Spleen (tissue), 7 donors: ENCODE measurements around the gene INTS1.

ENCODE experiments used
- POLR2AphosphoS5 ChIP-seq, 3 donors: sonication (generic); formaldehyde crosslinking; IDR thresholded peaks; one replicate each; pipeline ENCODE4 v1.5.1; 2017; ENCODE audit warnings: antibody characterized with exemption in 3 of 3
- TF ChIP-seq, protein P1 (sequence below), 11 experiments: fragments of 200-600 bp in 7 of 11; fragments of 450-650 bp in 4 of 11; sonication (generic) in 4 of 11; IDR thresholded peaks in 8 of 11; conservative IDR thresholded peaks in 3 of 11; 1 replicate in 7 of 11; 2 replicates in 4 of 11; pipeline versions ENCODE4 v1.4.0 to v1.8.0; 2016 to 2021; ENCODE audit warnings: antibody characterized with exemption in 11 of 11, inconsistent platforms in 4 of 11, mild to moderate bottlenecking in 1 of 11
- donor health status: DM: no; HTN: no; CAD: no; lungs with moderate emphysema.
- donor health status: DM: no; HTN: no; CAD: no.
- donor health status: DM: no; HTN: no; CAD: no.

DNA sequence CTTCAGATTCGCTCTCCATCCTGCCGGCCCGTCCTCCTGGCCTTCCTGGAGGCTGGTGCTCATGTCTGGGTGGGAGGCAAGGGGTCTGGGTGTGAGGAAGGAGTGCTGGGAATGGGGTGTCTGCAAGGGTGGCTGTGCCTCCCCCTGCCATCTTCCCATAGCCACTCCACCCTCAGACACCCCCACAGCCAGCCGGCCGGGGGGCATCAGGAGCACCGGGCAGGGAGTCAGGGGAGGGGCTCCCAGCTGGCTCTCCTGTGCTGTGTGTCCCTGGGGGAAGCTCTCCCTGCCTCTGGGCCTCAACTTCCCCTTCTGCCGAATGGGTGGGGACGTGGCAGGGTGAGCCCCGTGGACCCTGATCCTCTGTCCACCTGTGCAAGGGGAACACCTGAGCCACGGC, 63.6 kb downstream of the INTS1 start:
- TF ChIP-seq, protein P1, sequence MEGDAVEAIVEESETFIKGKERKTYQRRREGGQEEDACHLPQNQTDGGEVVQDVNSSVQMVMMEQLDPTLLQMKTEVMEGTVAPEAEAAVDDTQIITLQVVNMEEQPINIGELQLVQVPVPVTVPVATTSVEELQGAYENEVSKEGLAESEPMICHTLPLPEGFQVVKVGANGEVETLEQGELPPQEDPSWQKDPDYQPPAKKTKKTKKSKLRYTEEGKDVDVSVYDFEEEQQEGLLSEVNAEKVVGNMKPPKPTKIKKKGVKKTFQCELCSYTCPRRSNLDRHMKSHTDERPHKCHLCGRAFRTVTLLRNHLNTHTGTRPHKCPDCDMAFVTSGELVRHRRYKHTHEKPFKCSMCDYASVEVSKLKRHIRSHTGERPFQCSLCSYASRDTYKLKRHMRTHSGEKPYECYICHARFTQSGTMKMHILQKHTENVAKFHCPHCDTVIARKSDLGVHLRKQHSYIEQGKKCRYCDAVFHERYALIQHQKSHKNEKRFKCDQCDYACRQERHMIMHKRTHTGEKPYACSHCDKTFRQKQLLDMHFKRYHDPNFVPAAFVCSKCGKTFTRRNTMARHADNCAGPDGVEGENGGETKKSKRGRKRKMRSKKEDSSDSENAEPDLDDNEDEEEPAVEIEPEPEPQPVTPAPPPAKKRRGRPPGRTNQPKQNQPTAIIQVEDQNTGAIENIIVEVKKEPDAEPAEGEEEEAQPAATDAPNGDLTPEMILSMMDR (IDR thresholded peaks at IDR 0.05 in 8 of 11, conservative IDR thresholded peaks at IDR 0.05 in 3 of 11): no peak
- TF ChIP-seq POLR2AphosphoS5 (IDR thresholded peaks at IDR 0.05): no peak
